D721Med (cell line): ENCODE results near the gene PGM5.

Experiments used
- DNase-seq: peaks from one replicate; pipeline ENCODE4 v3.0.0; 2011; ENCODE audit warnings: low spot score; ENCODE audit not compliant: insufficient read length
- FAIRE-seq: peaks from 2 replicates; lab custom pipeline; 2011; peaks lifted over from hg19 to GRCh38; lab: Jason Lieb, UNC
- CTCF ChIP-seq: IDR thresholded peaks from 2 replicates; pipeline ENCODE4 v1.5.1; 2012; ENCODE audit warnings: mild to moderate bottlenecking, control low read depth; ENCODE audit not compliant: insufficient read depth; ENCODE audit errors: missing control alignments

Gene PGM5

GRCh38 chr9:68523367-68523936, 167.0 kb downstream of the PGM5 start:
- no peak for TF ChIP-seq CTCF
- FAIRE-seq: no peak
- DNase-seq: no peak

GRCh38 chr9:68530618-68531017, 174.2 kb downstream of the PGM5 start:
- TF ChIP-seq CTCF: no peak
- no peak for FAIRE-seq
- DNase-seq: no peak

GRCh38 chr9:68532131-68532530, 175.7 kb downstream of the PGM5 start:
- TF ChIP-seq CTCF: no peak
- FAIRE-seq (no peak), DNase-seq (no peak)

GRCh38 chr9:68533678-68534077, 177.3 kb downstream of the PGM5 start:
- FAIRE-seq: no peak

GRCh38 chr9:68536876-68537615, 180.6 kb downstream of the PGM5 start:
- no peak for FAIRE-seq
- no peak for TF ChIP-seq CTCF
- no peak for DNase-seq

More at GRCh38 chr9:68533678-68534077, 177.3 kb downstream of the PGM5 start:
- TF ChIP-seq CTCF: no peak
- DNase-seq: no peak

GRCh38 chr9:68537616-68537880, 181.1 kb downstream of the PGM5 start:
- TF ChIP-seq CTCF: no peak
- FAIRE-seq: no peak

GRCh38 chr9:68538200-68538599, 181.8 kb downstream of the PGM5 start:
- no peak for TF ChIP-seq CTCF
- DNase-seq: no peak
- no peak for FAIRE-seq

More at GRCh38 chr9:68537616-68537880, 181.1 kb downstream of the PGM5 start:
- DNase-seq: no peak
